ENCODE data around the gene TRIM59. TPM values are rescaled to one million over a fixed set of nuclear protein-coding genes. Genes with fewer than 3 reads are reported as not detected.

The TRIM59 gene
- total and polyA plus RNA-seq, 9 of the 15 experiments (the other 6 are each of a cell fraction or from before 2014, with no cell fraction given), result 16.8 to 101 (median 34.8) TPM

- CTCF ChIA-PET (ENCODE audit: low intra/inter-chr PET ratio), result no interaction called here
- Histone ChIP-seq H3K4me2 (ENCODE audit: insufficient read depth, low read length) (no peak overlapping the region), H3K9ac (ENCODE audit: insufficient read depth in 1 of 2, low read depth in 2 of 2, low read length in 2 of 2) (peak overlapping the region in 1 of 2 experiments; percentile 62; a peak in 1 of 4 replicates), H3K9me3 (replicated peaks; ENCODE audit: control insufficient read depth, insufficient read depth, low read depth, low read length) (no peaks in the 10 kb centered on the region), H3K27ac (ENCODE audit: extremely low read depth, low read depth, low read length) (no peak overlapping the region), H2AFZ (ENCODE audit: low read depth, low read length) (no peak overlapping the region), H3K4me3 (no peak overlapping the region), H4K20me1 (replicated peaks; ENCODE audit: control insufficient read depth, insufficient read depth, low read length) (no peaks in the 10 kb centered on the region), H3K4me1 (replicated peaks in 1 of 2; ENCODE audit: control insufficient read depth in 2 of 2, insufficient read depth in 2 of 2, low read length in 2 of 2) (peaks cover 0 to 3% of the 10 kb centered on the region in 2 experiments; a peak in 1 of 5 replicates), H3K36me3 (ENCODE audit: control insufficient read depth, insufficient read depth, low read length) (no peaks in the 10 kb centered on the region), H3K79me2 (ENCODE audit: control insufficient read depth, insufficient read depth, low read length) (no peaks in the 10 kb centered on the region), H3K9me1 (ENCODE audit: control insufficient read depth, insufficient read depth, low read length) (no peaks in the 10 kb centered on the region), H3K27me3 (ENCODE audit: control insufficient read depth in 2 of 2, insufficient read depth in 2 of 2, low read length in 2 of 2) (peaks cover 0 to 5% of the 10 kb centered on the region in 2 experiments; a peak in 1 of 5 replicates)
- peak; percentile 81 for ATAC-seq
- no TSS peak for BruUV-seq (replicated peaks)
- in situ Hi-C loops (cut with MboI), result no loop called here
- intact Hi-C loops (cut with micrococcal nuclease), result no loop called here
- FAIRE-seq, result no peak
- 3% methylated on average over 5 of the region's 5 CpGs for WGBS (ENCODE audit: insufficient coverage, low coverage, missing lambda C conversion rate)
- POLR2A ChIA-PET, result interaction anchor here (0.9 kb wide), 1 partner anchor 63 kb away, joined by 3 read pairs; no protein-coding TSS in a partner anchor
- peak in 2 of 4 experiments; percentile 42 to 66 for DNase-seq (ENCODE audit: extremely low read depth in 1 of 4, low spot score in 3 of 4)
- TF ChIP-seq MEIS2 (IDR thresholded peaks at IDR 0.05; ENCODE audit: partially characterized antibody) (peak; percentile 34), JUNB (CRISPR knock-in tag; conservative IDR thresholded peaks at IDR 0.05) (no peak), HDAC8 (tag; IDR thresholded peaks at IDR 0.05) (no peak), ZNF512 (tag; IDR thresholded peaks at IDR 0.05) (no peak), ATF7 (IDR thresholded peaks at IDR 0.05) (no peak), TAL1 (IDR thresholded peaks at IDR 0.05) (peak; percentile 30; the same call in 1 of the 2 replicates), ZFP30 (CRISPR knock-in tag; IDR thresholded peaks at IDR 0.05; ENCODE audit: borderline replicate concordance) (no peak), DDX20 (tag; IDR thresholded peaks at IDR 0.05; ENCODE audit: low read depth) (no peak), ZNF551 (CRISPR knock-in tag; IDR thresholded peaks at IDR 0.05) (no peak), LCOR (CRISPR knock-in tag; IDR thresholded peaks at IDR 0.05) (no peak), MXD1 (CRISPR knock-in tag; IDR thresholded peaks at IDR 0.05; ENCODE audit: borderline replicate concordance, poor library complexity, severe bottlenecking) (no peak), NFE2L1 (tag; IDR thresholded peaks at IDR 0.05; ENCODE audit: borderline replicate concordance, low read depth) (no peak), POLR3G (IDR thresholded peaks at IDR 0.05; ENCODE audit: extremely low read depth, insufficient read length, insufficient replicate concordance) (no peak), GABPA (tag; conservative IDR thresholded peaks at IDR 0.05; ENCODE audit: low read depth) (no peak), NR4A1 (CRISPR knock-in tag; IDR thresholded peaks at IDR 0.05) (no peak), NR4A1 (tag; IDR thresholded peaks at IDR 0.05) (no peak), YBX1 (IDR thresholded peaks at IDR 0.05) (no peak)
Measured at GRCh38 chr3:160477750-160478149, 28.2 kb upstream of the TRIM59 start.
